HG02840 (cell line): ENCODE results near the gene SMAGP.
"Not testable (repeated sequence)": the region's sequence is repeated elsewhere in the genome, so short reads cannot be mapped to it uniquely, and the experiment has no call there.

Experiments
- ATAC-seq: cut with Tn5 transposase; IDR thresholded peaks from one replicate; pipeline ENCODE4 v1.9.1; 2021; ENCODE audit warnings: mild to moderate bottlenecking, moderate library complexity, moderate number of reproducible peaks; ENCODE audit not compliant: unreplicated experiment, low FRiP score

SMAGP gene

DNA sequence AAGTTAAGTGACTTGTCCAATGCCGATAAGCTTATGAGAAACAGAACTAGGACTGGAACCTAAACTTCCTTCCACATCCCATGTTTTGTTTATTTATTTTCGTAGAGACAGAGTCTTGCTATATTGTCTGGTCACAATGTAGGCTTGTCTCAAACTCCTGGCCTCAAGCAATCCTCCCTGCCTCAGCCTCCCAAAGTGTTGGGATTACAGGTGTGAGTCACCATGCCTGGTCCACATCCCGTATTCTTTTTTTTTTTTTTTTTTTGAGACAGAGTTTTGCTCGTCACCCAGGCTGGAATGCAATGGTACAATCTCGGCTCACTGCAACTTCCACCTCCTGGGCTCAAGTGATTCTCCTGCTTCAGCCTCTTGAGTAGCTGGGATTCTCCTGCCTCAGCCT lies 43.1 kb downstream of the SMAGP start:
- not testable (repeated sequence) for ATAC-seq

GRCh38 chr12:51225771-51226170 lies 44.4 kb downstream of the SMAGP start:
- ATAC-seq: no peak

DNA sequence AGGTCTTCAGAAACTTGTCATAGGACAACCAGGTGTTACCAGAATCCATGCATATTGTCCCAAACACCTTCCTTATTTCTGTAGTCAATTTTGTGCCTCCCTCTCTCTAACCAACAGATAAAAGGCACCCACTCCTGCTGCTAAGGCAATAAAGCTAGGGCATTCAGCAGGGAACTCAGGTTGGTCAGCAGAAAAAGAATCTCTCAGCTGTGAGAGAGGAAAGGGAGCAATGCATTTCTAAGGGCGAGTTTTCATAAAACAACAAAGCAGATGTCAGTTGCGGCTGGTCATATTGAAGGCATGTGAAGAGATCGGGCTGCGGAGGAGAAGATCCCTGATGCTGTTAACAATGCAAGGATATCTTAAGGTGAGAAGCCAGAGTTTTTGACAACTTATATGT lies 45.0 kb downstream of the SMAGP start:
- no peak for ATAC-seq

DNA sequence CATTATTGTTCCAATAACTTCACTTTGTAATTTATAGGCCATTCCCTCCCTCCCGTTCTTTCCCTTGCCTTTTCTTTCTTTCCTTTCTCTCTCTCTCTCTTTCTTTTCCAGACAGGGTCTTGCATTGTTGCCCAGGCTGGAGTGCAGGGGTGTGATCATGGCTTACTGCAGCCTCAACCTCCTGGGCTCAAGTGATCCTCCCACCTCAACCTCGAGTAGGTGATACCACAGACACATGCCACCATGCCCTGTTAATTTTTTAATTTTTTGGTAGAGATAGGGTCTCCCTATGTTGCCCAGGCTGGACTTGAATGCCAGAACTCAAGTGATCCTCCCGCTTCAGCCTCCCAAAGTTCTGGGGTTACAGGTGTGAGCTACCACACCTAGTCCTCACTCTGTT lies 45.6 kb downstream of the SMAGP start:
- no peak for ATAC-seq

GRCh38 chr12:51222461-51222860 lies 47.8 kb downstream of the SMAGP start:
- no peak for ATAC-seq

DNA sequence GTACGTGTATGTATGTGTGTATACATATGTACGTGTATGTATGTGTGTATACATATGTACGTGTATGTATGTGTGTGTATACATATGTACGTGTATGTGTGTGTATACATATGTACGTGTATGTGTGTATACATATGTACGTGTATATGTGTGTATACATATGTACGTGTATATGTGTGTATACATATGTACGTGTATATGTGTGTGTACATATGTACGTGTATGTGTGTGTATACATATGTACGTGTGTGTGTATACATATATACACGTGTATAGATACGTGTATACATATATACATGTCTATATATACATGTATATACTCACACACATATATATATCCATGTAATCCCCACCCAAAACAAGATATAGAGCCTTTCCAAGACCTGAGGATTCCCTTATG lies 50.4 kb downstream of the SMAGP start:
- ATAC-seq: not testable (repeated sequence)

DNA sequence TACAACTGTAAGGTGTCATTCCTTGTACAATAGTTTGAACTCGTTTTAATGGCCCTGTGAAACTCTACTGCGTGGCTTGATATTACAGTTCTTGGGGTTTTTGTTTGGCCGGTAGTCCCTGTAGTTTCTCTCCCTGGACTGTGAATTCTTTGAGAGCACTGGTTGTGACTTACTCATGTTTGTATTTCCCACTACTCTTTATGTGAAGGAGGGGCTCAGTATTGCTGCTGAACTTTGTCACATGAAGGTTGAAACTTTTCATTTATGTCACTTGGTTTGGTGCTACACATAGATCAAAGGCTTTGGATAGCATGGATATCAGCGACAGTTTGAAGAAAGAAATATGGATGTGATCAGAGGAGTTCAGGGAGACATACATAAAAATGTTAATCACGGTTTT lies 50.9 kb downstream of the SMAGP start:
- ATAC-seq: no peak

DNA sequence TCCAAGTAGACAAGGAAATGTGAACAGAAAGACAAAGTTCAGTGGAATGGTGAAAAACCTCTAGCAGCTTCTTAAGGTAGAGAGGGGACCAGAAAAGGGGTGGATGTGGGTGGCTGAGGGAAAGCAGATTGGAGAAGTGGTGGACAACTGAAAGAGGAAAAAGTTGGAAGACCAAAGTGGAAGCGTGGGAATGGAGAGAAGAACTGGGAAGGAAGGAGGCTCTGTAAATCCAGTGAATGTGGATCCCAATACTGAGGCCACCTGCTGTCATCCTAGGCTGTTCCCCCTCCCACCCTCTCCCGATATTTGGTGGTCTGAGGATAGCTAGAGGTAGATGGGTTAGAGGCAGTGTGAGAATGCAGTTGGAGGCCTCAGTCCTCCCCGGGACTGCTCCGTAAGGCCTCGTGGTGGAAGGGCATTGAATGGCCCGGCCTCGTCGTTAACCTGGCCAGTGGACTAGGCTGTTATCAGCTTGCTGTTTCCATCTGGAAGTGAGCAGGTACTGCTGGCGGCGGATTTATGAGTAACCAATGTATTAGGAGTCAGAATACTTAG lies 51.5 kb downstream of the SMAGP start:
- ATAC-seq: no peak

GRCh38 chr12:51217968-51218606 lies 52.1 kb downstream of the SMAGP start, which contains the start of gene POU6F1:
TSS of gene POU6F1 (minus strand) at chr12:51218062. CDS start at chr12:51206836, 11,226 bp downstream.
- peak; percentile 80 for ATAC-seq

GRCh38 chr12:51217133-51217967 lies 52.9 kb downstream of the SMAGP start:
- ATAC-seq: peak; percentile 35

DNA sequence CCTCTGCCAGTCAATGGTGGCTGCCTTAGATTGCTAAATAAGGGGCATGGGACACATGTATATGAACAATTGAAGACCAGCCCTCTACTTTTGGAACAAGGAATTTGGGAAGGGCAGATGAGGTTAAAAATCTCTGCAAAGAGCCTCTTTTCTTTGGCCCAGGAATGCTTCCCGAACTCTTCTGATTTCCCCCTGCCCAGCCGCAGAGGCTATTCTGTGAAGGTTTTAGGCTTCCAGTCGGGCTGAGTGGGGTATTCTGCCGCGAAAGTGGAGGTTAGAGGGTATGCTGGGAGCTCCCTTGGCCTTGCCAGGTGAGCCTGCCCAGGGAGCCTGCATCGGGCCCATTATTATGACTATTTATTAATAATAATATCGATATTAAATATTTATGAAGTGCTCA lies 53.6 kb downstream of the SMAGP start:
- ATAC-seq: no peak

- no peak for ATAC-seq
Measured at GRCh38 chr12:51214895-51215294, 55.3 kb downstream of the SMAGP start.

DNA sequence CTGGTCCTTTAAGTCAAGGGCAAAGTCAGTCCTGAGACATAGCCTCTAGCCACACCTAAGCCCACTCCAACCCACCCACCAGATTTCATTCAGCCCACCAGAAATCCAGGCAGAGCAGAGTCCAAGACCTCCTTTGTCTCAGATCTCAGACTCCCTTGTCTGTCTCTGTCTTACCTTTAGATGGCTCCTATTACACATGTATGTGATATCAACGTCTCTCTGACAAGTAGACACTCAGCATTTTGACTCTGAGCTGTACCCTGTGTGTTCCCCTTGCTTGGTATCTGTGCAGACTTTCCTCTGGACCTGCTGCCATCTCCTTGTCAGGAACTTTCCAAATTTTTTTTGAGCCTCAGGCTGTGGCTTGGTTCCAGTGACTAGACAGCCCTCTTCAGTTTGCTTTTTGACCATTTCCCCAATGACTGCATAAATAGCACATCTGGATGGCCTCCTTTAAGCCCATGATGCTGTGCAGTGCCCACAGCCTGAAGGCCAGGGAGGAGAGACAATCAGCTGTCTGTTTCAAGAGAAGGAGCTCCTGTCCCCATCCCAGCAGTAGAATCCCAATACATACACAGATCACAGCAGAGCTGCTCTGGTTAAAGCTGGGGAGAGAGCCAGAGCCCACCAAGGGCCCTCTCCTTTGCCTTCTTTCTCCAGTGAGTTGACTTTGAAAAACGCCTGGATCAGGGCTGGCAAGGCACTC lies 59.4 kb downstream of the SMAGP start:
- no peak for ATAC-seq

DNA sequence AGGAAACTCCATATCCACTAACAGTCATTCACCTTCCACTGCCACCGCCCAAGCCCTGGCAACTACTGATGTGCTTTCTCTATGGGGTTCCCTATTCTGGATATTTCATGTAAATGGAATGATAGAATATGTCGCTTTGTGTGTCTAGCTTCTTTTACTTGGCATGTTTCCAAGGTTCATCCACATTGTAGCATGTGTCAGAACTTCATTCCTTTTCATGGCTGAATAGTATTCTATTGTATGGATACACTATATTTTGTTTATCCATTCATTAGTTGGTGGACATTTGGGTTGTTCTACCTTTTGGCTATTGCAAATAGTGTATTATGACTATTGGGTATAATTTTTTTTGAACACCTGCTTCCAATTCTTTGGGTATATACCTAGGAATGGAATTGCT lies 61.0 kb downstream of the SMAGP start:
- no peak for ATAC-seq

DNA sequence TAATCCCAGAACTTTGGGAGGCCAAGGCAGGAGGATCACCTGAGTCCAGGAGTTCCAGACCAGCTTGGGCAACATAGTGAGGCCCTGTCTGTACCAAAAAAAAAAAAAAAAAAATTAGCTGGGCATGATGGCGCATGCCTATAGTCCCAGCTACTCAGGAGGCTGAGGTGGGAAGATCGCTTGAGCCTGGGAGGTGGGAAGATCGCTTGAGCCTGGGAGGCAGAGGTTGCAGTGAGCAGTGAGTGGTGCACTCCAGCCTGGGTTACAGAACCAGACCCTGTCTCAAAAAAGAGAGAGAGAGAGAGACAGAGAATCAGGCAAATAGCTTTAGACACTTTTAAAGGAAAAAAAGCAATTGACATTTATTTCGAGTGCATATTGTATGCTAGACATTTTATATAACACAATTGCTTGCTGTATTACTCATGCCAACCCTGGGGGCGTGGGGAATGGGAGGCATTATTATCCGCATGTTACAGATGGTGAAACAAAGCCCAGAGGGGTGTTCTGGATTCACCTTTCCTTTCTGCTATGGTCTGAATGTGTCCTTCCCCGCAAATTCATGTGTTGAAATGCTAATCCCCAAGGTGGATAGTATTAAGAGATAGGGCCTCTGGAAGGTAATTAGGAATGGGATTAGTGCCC lies 62.1 kb downstream of the SMAGP start:
- ATAC-seq: no peak

GRCh38 chr12:51205350-51205749 lies 64.9 kb downstream of the SMAGP start:
- ATAC-seq: no peak

GRCh38 chr12:51202718-51203117 lies 67.5 kb downstream of the SMAGP start:
- ATAC-seq: no peak

GRCh38 chr12:51200806-51201205 lies 69.4 kb downstream of the SMAGP start:
- ATAC-seq: no peak

DNA sequence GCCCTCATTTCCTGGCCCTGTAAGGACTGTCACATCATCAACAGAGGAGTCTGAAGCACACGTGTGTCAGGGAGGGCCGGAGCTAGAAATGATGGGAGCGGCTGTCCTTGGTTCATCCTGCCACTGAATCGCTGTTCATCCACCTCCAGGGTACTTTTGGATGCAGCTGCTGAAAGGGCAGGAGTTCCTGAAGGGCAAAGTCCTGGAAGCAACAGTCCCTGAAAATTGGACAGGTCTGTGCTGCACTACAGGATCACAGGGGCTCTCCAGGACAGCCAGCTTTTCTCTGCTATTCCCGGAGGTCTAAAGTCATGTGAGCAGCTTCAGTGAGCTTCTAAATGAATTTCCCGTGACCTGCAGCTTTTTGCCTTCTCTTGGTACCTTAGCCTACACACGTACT lies 70.1 kb downstream of the SMAGP start:
- ATAC-seq: no peak

- no peak for ATAC-seq
Measured at GRCh38 chr12:51199366-51199945, 70.8 kb downstream of the SMAGP start.
